EL (cell line): Measurements from ENCODE around the gene COL15A1.

ENCODE experiments used
- DNase-seq: peaks from one replicate; pipeline ENCODE4 v3.0.0-alpha.2; 2016

The COL15A1 gene

GRCh38 chr9:98917746-98918487 is 25.8 kb upstream of the COL15A1 start:
- DNase-seq = no peak

DNA sequence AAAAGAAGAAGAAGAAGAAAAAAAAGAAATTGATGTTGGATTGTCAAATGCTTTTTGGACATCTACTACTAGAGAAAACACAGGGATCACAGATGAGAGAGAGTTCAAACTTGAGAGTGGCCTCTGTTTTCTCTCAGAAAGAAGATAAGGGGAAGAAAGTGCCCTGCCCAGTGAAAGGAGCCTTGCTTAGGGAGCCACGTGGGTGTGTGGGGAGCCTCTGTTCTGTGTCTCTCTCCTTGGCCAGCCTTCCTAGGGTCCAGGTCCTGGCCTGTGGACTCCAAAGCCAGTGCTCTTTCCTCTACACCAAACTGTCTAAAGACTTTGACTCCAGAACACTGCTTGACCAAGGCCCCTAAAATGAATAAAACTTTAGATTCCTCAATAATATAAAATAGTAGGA is 22.0 kb upstream of the COL15A1 start:
- no peak for DNase-seq

- peak; percentile 48 for DNase-seq
Observed at GRCh38 chr9:98922721-98923435, 20.8 kb upstream of the COL15A1 start.

DNA sequence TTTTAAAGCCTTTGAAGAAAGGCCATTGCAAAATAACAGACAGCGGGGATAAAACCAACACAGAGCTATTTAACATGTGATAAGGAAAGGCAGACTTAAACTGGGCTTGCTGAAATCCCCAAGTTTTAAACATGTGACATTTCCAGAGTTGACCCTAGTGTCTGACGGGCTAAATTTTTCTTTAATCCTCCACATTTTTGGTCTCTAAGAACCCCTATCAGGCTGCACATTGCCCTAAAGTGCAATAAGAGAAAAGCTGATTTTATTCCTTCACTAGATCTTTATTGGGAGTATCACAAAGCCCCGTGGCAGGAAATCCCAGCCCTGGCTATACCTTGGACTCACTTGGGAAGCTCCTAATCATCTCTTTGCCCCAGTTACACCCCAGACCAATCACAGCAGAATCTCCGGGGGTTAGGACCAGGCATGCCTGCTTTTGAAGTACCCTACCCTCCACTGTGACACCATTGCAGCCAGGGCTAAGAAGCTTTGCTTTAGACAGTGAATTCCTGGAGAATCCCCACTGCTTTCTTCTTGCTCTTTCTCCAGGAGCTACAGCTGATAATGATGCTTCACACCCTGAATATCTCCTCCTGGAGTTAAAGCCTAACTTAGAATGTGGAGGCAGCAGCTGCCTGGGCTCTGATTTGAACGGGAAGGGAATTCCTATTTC is 20.1 kb upstream of the COL15A1 start:
- no peak for DNase-seq

- DNase-seq = no peak
Observed at GRCh38 chr9:98924946-98925820, 18.5 kb upstream of the COL15A1 start.

DNA sequence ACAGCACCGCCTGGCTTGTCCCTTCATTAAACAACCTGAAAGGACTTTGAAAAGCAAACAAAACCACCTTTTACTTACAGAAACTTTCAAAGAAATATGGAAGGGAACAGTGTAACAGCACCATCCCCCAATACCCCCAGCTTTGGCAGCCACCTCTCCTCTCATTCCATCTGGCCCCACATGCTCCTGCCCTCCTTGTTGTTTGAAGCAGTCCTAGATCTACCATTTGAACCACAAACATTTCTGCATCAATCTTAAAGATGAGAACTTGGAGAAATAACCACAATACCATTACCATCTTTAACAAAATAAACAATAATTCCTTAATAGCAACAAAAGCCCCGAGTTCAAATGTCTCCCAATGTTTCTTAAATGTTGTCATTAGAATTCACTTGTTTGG is 17.8 kb upstream of the COL15A1 start:
- no peak for DNase-seq

DNA sequence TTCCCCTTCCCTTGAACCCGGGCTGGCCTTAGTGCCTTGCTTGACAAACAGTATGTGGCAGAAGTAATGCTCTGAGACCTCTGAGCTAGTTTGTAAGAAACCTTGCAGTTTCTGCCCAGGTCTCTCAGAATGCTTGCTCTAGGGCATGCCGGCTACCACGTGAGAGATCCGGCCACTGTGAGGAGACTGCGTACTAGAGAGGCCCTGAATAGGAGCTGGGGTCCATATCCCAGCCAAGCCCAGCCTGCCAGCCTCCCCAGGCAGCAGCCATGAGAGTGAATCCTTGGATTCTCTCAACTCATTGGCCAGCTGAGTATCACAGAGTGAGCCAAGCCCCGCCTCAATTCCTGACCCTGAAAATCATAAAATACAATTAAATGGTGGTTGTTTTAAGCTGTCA is 16.0 kb upstream of the COL15A1 start:
- DNase-seq = no peak

GRCh38 chr9:98929071-98929470 is 14.6 kb upstream of the COL15A1 start:
- peak; percentile 27 for DNase-seq

GRCh38 chr9:98929895-98930341 is 13.8 kb upstream of the COL15A1 start:
- no peak for DNase-seq

DNA sequence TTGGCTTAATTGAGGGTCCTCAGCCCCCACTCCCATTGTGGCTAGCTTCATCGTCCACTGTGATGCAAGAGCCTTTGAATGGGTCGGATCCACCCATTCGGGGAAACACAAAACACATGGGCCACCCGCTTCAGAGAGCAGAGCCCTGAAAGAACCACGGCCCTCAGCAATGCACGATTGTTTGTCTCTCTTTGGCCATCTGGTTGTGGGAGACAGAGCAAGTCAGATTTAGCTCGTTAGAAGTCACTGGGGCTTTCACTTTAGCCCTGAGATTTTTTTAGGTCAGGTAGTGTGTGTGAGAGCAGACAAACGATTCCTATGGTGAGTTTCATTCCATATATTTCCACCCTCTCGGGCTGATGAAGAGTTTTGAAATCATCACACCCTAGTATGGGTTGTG is 12.9 kb upstream of the COL15A1 start:
- no peak for DNase-seq

GRCh38 chr9:98931600-98932389 is 11.9 kb upstream of the COL15A1 start:
- no peak for DNase-seq

- DNase-seq = no peak
Observed at GRCh38 chr9:98933185-98933584, 10.5 kb upstream of the COL15A1 start.

DNA sequence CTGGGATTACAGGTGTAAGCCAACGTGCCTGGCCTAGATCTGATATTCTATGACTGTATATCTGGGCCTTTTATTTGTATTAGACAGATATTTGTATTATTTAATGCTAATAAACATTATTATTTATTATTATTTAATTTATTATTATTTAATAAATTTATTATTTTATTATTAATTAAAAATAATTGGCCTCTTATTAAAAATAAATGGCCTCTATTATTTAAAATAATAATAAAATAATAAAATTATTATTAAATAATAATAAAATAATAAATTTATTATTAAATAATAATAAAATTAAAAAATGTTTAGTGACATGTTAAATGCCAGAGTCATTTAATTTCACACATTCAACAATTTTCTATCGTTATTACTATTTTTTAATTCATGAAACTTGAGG is 9.8 kb upstream of the COL15A1 start:
- DNase-seq = no peak

GRCh38 chr9:98935071-98935505 is 8.6 kb upstream of the COL15A1 start:
- no peak for DNase-seq

GRCh38 chr9:98940276-98940675 is 3.4 kb upstream of the COL15A1 start:
- no peak for DNase-seq

DNA sequence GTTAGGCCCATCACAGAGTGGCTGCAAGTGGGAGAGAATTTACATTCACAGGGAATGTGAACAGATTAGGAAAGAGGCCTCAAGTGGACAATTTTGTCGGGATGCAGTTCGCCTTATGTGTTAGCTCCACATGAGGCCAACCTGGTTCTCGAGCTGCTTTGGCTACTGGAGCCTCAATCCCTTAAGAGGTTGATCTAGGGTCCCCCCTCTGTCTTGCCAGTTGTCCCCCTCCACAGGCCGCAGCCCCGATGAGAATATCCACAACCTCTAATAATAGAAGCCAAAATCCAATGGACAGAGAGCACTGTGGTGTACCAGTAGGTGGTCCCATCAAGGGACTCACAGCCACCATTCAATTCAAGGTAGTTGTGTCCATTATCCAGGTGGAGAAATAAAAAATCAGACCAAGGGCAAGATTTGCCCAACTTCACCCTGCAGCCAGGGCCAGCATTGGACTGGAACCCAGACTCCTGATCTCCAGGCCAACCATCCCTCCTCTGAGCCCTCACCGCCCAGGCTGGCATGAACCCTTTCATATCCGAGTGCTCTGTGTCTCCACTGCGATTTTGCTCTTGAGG is 1.7 kb upstream of the COL15A1 start:
- DNase-seq = no peak

GRCh38 chr9:98942906-98943681 is 613 bp upstream of the COL15A1 start:
- DNase-seq = no peak

- DNase-seq = peak; percentile 26
Observed at GRCh38 chr9:98944057-98944733, 488 bp downstream of the COL15A1 start.

DNA sequence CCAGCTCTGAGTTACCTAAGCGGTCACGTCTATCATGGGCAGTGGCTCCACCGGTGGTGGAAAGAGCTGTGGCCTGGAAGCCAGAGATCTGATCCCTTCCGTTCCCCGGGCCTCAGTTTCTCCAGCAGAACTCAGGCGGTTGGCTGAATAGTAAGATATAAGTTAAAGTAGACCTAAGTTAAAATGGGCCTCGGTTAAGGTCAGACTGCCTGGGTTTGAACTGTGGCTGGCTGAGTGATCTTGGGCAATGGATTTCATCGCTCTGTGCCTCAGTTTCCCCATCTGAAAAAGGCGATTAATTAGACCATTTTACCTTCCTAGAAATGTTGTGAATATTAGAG is 997 bp downstream of the COL15A1 start:
- DNase-seq = no peak

DNA sequence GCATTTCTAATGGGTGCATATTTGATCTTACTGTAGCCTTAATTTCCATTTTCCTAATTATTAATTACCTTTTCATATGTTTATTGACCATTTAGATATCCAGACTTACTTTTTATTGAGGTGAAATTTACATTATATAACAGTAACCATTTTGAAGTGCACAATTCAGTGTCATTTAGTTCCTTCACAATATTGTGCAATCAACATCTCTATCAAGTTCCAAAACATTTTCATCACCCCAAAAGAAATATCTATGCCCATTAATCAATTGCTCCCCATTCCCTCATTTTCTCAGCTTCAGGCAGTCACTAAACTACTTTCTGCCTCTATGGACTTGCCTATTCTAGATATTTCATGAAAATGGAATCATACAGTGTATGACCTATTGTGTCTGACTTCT is 5.9 kb downstream of the COL15A1 start:
- DNase-seq = no peak
